Measurements from ENCODE around the gene GPR26.

GRCh38 chr10:123642293-123642692, 23.9 kb upstream of the GPR26 start:
- TF ChIP-seq EZH2 (IDR thresholded peaks at IDR 0.05; ENCODE audit: borderline replicate concordance) (no peak), CTCF (IDR thresholded peaks at IDR 0.05; ENCODE audit: poor library complexity) (no peak), EZH2phosphoT487 (IDR thresholded peaks at IDR 0.05; ENCODE audit: low read depth, severe bottlenecking, unreplicated experiment) (no peak)
